ENCODE results near the gene BCL2L12. TPM values are rescaled to one million over a fixed set of nuclear protein-coding genes. Genes with fewer than 3 reads are reported as not detected.

BCL2L12 gene
- total RNA-seq, 1 experiment from 2014 or later = 26.0 TPM

DNA sequence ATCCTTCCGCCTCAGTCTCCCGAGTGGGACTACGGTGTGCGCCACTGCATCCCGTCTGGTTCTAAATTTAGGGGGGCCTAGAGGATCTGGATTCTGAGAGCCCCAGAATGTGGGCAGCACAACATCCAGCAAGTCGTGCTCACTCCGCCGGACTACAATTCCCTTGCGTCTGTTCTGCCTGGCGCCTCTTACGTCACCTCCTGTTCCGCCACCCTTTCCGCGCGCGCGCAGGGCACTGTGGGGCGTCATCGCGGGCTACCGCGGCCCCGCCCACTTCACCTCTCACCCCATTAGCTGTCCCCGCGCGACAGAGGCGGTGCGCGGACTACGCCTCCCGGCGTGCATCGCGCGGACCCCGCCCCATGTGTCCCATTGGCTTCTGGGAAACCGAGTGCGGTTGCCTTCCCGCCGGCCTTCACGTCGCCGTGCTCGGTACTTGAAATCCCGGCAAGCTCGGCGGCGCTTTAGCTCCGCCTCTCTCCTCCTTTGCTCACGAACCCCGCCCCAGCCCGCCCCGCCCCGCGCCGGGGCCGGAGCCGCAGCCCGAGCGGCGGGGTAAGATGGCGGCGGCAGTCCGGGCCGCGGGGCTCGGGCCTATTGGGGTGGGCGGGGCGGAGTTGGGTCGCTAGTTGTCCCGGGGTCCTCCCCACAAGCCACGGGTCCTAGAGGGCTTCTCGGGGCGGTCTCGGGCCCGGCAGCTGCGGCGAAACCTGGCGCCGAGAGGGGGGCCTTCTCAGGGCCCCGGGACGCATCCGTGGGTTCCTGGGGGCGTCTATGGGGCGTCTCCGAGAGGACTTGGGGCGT lies 23.8 kb upstream of the BCL2L12 start, which contains the start of gene SCAF1:
TSS of gene SCAF1 (plus strand) at position 522 of the 804 bp plus-strand sequence. CDS start 2,818 bp downstream, outside the sequence.
- peak; percentile 100 for DNase-seq (ENCODE audit: low read depth)

DNA sequence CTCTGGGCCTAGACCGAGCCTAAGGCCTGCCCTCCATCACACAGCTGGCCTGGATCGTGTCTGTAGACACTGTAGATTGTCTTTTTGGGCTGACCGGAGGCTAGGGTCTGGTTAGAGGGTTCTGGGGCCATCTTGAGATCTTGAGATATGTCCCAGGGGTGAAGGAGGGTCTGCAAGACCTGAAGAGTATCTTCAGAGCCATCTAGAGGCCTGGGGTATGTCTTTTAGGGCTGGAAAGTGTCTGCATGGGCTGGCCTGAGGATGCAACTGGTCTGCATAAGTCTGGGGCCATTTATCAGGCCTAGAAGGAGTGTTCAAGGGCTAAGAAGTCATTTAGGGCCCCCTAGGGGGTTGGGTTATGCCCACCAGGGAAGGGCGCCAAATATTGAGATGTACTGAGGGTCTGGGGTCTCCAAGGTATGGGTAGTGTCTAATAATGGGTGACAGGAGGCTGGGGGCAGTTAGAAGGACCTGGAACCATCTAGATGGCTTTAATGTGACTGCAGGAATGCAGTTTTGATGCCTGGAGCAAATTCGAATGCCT lies 23.2 kb upstream of the BCL2L12 start:
- DNase-seq (ENCODE audit: low read depth) = no peak

- DNase-seq (ENCODE audit: low read depth) = no peak
These were observed 22.3 kb upstream of the BCL2L12 start for GRCh38 chr19:49643466-49643865.

GRCh38 chr19:49645592-49645991 lies 20.1 kb upstream of the BCL2L12 start:
- DNase-seq (ENCODE audit: low read depth) = no peak

DNA sequence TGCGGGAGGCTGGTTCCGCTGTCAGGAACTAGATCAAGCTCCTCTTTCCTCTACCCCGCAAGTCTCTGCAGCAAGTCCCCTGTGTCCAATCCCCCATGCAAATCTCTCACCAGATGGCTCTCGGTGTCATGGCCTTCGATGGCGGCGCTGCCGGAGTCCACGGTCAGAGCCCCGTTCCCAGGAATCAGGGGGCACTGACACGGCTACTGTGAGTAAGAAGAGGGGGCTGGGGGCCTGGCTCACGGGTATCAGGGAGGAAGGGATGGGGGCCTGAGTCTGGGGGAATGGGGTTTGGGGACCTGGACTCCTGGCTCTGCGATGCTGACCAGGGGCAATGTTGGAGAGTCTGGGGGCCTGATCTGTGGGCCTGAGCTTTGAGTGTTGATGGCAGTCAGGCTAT lies 19.7 kb upstream of the BCL2L12 start:
- DNase-seq (ENCODE audit: low read depth) = no peak

- no peak for DNase-seq (ENCODE audit: low read depth)
These were observed 19.1 kb upstream of the BCL2L12 start for GRCh38 chr19:49646586-49646985.

- no peak for DNase-seq (ENCODE audit: low read depth)
These were observed 14.5 kb upstream of the BCL2L12 start for GRCh38 chr19:49651029-49651819.

DNA sequence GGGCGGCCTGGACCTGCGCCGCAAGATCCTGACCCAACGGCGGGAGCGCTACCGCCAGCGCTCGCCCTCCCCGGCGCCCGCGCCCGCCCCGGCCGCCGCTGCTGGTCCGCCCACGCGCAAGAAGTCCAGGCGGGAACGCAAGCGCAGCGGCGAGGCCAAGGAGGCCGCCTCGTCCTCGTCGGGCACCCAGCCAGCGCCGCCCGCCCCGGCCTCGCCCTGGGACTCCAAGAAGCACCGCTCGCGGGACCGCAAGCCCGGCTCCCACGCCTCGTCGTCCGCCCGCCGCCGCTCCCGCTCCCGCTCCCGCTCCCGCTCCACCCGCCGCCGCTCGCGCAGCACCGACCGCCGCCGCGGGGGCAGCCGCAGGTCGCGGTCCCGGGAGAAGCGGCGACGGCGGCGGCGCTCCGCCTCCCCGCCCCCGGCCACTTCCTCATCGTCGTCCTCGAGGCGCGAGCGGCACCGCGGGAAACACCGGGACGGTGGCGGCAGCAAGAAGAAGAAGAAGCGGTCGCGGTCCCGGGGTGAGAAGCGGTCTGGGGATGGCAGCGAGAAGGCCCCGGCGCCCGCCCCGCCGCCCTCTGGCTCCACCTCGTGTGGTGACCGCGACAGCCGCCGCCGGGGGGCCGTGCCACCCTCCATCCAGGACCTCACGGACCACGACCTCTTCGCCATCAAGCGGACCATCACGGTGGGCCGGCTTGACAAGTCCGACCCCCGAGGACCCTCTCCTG lies 13.7 kb upstream of the BCL2L12 start:
- DNase-seq (ENCODE audit: low read depth) = no peak

GRCh38 chr19:49652551-49653465 lies 12.9 kb upstream of the BCL2L12 start:
- no peak for DNase-seq (ENCODE audit: low read depth)

GRCh38 chr19:49653466-49653806 lies 12.3 kb upstream of the BCL2L12 start:
- no peak for DNase-seq (ENCODE audit: low read depth)

DNA sequence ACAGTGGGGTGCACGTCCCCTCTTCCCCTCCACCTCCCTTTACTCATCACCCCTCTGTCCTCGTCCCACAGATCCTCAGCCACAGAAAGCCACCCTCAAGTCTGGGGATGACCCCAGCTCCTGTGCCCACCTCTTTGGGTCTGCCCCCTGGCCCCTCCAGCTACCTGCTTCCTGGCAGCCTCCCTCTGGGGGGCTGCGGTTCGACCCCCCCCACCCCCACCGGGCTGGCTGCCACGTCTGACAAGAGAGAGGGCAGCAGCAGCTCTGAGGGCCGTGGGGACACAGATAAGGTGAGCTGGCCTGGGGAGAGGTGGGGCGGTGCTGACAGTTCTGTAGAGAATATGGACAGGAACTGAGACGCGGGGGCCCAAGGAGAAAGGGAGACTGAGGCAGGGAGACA lies 11.2 kb upstream of the BCL2L12 start:
- no peak for DNase-seq (ENCODE audit: low read depth)

DNA sequence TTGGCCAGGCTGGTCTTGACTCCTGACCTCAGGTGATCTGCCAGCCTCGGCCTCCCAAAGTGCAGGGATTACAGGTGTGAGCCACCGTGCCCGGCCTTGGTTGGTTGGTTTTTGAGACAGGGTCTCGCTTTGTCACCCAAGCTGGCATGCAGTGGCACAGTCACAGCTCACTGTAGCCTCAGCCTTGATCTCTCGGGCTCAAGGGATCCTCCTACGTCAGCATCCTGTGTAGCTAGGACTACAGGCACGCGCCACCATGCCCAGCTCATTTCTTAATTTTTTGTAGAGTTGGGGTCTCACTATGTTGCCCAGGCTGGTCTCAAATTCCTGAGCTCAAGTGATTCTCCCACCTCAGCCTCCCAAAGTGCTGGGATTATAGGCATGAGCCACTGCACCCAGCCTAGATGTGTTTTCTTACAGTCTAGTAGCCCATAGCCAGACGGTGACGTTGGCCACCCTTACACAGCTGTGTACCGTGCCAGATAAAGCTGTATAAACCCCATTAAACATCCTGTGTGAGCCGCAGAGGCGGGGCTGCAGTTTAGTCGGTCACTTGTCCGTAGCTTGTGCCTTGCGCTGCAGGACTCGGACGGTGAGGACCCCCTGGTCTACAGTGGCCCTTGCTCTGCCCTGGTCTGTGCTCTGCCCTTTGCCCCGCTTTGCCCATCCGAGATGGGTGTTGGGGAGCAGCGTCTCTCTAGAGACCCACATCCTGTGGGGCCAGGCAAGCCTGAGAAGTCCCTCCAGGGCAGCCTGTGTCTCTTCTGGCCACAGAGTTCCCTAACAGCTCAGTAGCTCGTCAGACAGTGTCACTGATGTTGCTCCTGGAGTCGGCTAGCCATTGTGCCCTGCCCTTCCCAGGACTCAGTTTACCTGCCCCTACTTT lies 9.9 kb upstream of the BCL2L12 start:
- no peak for DNase-seq (ENCODE audit: low read depth)

DNA sequence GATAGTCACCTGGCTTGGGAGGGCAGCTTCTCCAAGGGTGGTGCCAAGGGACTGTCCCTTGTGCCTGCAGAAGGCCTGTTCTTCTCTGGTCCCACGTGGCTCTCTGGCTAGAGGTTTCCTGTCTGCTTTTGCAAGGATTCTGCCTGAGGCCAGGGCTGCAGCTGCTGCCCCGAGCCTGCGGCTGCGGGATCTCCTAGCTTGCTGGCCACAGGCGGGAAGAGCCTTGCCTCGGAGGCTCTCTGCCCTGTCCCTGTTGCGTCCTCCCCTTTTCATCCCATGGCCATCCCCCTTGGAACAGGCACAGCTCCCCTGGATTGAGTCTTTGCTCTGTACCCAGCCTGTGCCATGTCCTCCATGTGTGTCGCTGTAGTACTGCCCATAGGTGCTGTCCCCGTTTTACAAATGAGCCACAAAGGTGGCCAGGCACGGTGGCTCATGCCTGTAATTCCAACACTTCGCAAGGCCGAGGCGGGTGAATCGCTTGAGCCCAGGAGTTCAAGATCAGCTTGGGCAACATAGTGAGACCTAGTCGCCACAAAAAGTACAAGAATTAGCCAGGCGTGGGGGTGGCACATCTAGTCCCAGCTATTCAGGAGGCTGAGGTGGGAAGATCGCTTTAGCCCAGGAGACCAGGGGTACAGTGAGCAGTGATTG lies 9.2 kb upstream of the BCL2L12 start:
- DNase-seq (ENCODE audit: low read depth) = no peak

- DNase-seq (ENCODE audit: low read depth) = no peak
These were observed 8.1 kb upstream of the BCL2L12 start for GRCh38 chr19:49657493-49658138.

DNA sequence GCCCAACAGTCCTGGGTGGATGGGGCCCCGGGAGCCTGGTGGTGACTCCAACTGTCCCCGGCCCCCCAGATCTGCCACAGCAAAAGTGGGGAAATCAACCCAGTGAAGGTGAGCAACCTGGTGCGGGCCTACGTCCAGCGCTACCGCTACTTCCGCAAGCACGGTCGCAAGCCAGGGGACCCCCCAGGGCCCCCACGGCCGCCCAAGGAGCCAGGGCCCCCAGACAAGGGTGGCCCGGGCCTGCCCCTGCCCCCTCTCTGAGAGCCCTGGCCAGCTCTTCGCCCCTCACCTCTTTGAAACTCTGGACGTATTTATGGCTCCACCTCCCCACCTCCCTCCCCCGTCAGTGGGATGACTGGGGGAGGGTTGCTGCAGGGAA lies 7.6 kb upstream of the BCL2L12 start:
- no peak for DNase-seq (ENCODE audit: low read depth)

DNA sequence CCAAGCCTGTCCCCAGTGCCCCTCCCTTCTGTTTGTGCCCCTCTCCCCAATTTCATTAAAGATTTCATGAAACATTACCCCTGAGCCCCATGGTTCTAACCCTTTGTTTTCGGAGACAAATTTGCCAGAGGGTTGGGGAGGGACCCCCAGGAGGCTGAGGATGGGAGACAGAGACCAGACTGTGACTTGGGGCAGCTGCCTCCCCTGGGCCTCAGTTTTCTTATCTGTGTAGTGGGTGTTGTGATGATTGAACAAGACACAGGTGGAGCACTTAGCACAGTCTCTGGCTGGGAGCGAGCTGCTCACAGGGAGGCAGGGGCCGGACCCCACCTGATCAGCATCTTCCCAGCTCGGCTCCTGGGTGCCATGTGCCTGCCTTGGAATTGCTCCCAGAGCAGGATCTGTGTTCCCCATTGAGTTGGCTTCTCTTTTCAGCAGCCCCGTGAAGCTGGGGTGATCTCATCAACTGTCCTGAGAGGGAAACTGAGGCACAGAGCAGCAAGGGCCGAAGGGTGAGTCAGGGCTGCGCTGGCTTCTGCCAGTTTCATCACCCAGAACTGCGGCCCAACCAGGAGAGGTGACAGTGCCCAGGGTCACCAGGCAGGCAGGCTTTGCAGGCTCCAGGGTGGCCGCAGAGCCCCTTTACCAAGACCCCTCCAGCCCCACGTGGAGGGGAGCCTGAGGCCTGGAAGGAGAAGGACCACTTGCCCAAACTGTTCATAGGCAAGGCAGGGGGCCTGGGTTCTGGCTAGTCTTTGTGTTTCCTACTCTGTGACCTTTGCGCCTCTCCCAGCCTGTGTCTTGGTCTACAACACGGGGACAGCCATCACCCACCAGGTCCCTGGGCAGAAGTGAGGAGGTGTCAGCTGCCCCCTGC lies 6.9 kb upstream of the BCL2L12 start:
- DNase-seq (ENCODE audit: low read depth) = no peak

DNA sequence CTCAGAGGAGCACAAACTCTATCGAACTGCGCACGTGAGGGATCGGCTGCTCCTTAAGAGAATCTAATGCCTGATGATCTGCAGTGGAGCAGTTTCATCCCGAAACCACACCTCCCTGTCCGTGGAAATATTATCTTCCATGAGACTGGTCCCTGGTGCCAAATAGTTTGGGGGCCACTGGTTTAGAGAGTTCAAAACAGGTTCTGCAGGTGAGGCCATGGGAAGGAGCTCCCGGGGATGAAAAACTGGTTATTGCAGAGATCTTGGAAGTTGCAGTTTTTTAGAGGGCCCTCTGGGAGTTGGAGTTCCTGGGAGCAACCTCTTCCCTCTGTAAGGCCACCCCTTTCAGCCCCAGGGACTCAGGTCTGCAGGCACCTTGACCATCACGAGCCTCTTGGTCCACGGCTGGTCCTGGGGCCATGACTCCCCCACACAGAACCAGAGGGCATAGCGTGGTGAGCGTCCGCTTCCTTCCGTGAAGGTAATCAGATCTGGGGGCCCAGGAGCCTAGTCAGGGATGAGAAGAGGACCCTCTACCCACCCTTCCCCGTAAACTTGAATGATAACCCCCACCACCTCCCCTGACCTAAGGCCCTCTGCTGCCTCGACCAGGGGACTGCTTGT lies 5.3 kb upstream of the BCL2L12 start:
- no peak for DNase-seq (ENCODE audit: low read depth)
